ENCODE data around the gene C1QTNF5.

C1QTNF5 gene

DNA sequence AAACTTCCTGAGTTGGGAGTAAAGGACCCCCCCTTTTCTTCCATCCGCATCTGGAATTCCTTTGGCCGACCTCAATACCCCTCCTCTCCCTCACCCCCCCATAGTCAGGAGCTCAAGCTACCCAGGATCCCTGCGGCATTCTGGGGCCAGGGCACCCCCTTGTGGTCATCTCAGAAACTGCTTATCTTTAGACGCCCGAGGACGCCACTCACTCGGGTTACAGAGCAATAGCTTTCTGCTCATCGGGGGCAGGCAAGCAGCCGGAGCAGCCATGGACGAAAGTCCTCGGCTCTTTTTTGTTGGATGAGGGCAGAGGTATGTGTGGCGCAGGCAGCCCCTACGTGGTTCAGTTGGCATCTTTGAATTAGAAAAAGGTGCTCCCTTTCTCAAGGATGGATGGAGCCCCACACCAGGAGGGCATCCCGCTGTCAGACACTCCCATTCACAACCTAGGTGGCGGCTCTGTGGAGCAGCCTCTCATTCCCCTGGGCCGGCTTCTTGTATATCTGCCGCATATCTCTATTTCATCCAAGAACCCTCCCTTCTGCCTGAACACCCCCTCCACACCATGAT lies 2.3 kb downstream of the C1QTNF5 start:
- DNase-seq (ENCODE audit: low read depth in 3 of 3) = peak in 2 of 3 donors; percentile 61 to 62

- DNase-seq (ENCODE audit: low read depth in 3 of 3) = no peak
These were observed 2.9 kb downstream of the C1QTNF5 start for GRCh38 chr11:119337581-119338317.

GRCh38 chr11:119336744-119337469 lies 3.8 kb downstream of the C1QTNF5 start:
- DNase-seq (ENCODE audit: low read depth in 3 of 3) = no peak

GRCh38 chr11:119335655-119336543 lies 4.8 kb downstream of the C1QTNF5 start:
- no peak for DNase-seq (ENCODE audit: low read depth in 3 of 3)

DNA sequence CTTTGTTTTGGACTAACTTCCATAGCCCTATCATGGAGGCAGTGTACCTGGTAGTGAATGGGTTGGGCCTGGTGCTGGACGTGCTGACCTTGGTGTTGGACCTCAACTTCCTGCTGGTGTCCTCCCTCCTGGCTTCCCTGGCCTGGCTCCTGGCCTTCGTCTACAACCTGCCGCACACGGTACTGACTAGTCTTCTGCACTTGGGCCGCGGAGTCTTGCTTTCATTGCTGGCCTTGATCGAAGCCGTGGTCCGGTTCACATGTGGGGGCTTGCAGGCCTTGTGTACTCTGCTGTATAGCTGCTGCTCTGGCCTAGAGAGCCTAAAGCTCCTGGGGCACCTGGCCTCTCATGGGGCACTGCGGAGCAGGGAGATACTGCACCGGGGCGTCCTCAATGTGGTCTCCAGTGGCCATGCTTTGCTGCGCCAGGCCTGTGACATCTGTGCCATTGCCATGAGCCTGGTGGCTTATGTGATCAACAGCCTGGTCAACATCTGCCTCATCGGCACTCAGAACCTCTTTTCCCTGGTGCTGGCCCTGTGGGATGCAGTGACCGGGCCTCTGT lies 5.5 kb downstream of the C1QTNF5 start:
- no peak for DNase-seq (ENCODE audit: low read depth in 3 of 3)

DNA sequence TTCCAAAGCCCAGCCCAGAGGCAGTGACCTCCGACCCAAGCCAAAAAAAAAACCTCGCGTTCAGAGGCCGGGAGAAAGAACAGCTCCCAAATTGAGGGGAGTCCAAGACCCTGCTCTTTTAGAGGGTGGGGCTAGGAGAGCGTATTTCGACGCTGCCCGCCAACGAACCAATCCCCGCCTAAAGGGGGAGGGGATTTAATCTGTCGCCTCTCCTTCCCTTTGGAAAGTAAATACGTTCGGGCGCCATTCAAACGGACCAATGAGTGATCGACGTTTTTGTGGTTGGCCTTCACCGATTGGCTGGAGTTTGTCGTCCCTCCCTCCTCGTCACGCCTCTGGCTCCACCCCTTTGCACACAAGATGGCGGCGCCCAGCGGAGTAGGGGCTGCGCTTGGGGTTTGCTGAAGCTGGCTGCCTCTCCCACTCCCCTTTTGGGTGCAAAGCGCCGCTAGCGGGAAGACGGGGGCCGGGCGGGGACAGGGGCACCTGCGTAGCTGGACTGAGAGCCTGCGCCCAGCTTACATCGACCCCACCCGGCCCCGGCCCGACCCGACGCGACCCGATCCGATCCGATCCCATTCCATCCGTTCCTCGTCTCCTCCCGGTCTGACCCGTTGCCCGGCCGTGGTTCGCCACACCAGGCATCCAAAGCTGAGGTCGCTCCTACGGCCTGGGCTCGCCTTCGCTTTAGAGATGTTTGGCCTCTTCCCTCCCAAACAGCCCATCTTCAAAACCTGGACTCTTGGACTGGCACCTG lies 6.3 kb downstream of the C1QTNF5 start, which contains the start of gene RNF26:
TSS of gene RNF26 (plus strand) at position 354 of the 757 bp plus-strand sequence. CDS start 596 bp downstream, outside the sequence.
- DNase-seq (ENCODE audit: low read depth in 3 of 3) = peak; percentile 89 to 91 (median 91)

DNA sequence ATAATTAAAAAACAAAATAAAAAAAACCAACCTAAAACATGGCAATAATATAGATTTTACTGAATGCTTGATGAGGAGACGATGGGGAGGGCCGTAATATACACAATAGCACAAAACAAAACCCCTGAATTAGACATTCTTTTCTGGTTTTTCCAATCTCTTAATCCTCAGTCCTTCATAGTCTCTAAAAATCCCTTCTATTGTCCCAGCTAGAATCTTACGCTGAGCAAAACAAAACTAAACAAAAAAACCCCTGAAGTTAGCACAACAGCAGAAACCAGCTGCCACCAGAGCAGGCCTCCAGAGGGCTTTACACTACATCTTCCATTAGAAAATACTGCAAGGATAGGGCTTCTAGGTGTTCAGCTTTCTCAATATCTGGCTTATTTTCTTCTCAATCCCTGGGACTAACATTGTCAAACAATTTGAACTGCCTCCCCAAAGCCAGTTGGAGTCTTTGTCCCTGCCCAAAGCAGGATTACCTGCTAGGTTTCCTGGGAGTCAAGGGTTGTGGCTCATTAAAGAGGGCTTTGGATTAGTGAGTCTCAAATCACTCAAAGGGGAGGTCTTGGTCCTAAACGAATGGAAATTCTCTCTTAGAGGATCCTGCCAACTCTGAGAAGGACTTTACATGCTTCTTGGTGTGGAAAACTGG lies 8.4 kb downstream of the C1QTNF5 start:
- no peak for DNase-seq (ENCODE audit: low read depth in 3 of 3)

DNA sequence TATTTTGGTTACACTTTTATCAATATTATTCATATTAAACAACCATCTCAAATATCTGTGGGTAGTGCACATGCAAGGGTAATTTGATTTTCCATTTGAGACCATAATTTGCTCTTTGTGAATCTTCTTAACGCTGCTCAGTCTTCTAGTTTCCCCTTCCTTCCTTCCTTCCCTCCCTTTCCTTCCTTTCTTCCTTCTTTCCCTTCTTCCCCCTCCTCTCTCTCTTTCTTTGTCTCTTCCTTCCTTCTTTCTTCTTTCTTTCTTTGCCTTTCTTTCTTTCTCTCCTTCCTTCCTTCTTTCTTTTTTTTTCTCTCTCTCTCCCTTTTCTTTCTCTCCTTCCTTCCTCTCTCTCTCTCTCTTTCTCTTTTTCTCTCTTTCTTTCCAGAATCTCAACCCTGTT lies 10.4 kb downstream of the C1QTNF5 start:
- no peak for DNase-seq (ENCODE audit: low read depth in 3 of 3)

- DNase-seq (ENCODE audit: low read depth in 3 of 3) = no peak
These were observed 11.4 kb downstream of the C1QTNF5 start for GRCh38 chr11:119329320-119329719.

DNA sequence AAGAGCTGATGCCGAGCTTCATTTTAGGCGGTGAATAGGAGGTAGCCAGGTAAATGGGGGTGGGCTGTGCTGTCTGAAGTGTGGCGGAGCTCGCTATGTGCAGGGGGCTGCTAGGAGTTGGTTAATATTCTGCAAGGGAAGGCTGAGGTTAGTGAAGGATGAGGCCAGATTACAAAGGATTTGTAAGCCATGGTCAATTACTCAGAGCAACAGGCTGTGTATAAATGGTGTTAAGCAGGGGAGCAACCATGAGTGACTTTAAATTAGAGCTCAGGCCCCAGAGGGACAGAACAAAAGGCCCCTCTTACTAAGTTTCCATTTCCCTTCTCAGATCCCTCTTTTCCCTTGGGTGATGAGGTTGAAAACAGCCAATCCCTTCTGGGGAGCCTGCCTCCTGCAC lies 16.5 kb downstream of the C1QTNF5 start:
- DNase-seq (ENCODE audit: low read depth in 3 of 3) = no peak

GRCh38 chr11:119323532-119324033 lies 17.1 kb downstream of the C1QTNF5 start:
- peak; percentile 62 to 76 (median 70) for DNase-seq (ENCODE audit: low read depth in 3 of 3)

DNA sequence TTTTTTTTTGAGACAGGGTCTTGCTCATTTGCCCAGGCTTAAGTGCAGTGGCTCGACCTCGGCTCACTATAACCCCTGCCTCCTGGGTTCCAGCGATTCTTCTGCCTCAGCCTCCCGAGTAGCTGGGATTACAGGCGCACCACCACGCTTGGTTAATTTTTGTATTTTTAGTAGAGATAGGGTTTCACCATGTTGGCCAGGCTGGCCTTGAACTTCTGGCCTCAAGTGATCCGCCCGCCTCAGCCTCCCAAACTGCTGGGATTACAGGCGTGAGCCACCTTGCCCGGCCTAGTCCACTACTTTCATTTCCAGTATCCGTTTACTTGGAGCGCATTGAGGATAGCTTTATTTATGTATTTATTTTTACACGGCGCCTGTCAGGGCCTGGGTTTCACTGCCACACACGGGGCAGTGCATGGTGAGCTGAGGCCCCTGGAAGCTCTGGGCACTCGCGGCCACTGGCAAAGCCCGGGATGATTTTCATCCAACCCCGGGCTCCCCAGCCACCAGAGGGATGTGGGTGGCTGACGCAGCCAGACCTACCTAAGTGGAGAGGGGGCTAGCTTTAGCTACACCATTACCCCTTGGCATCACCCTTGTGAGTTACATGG lies 17.7 kb downstream of the C1QTNF5 start:
- DNase-seq (ENCODE audit: low read depth in 3 of 3) = no peak

- DNase-seq (ENCODE audit: low read depth in 3 of 3) = no peak
These were observed 18.3 kb downstream of the C1QTNF5 start for GRCh38 chr11:119322360-119322739.

DNA sequence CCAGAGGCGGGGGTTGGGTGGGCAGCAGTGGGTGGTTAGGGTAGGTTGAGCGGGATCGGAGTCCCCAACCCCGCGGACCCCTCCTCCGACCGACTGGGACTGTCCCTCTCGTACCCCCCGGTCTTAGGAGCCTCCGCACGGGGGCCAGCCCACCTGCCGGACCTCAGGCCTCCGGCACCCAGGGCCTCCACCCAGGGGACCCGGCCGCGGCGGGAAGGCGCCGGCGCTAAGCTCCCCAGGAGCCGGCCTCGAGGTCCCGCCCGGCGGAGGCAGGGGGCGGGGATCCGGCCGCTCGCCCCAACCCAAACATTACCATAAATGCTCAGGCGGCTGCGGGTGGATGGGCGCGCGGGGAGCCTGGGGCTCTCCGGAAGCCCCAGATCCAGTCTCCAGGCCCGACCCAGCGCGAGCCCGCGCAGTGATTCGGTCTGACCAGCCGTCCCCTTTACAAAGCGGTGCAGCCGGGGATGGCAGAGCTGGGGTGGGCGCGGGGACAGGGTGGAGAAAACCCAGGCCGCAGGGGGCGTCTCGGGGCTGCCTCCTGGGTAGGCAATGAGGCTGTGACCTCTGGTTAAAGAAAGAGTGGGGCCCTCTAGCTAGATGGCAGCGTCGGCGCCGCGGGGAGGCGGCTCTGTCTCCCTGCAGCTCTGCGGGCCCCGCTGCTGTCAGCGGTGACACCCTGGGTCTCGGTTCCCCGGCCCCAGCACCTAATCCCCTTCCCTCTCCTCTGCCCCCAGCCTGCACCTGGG lies 19.7 kb downstream of the C1QTNF5 start:
- DNase-seq (ENCODE audit: low read depth in 3 of 3) = no peak

- DNase-seq (ENCODE audit: low read depth in 3 of 3) = no peak
These were observed 20.4 kb downstream of the C1QTNF5 start for GRCh38 chr11:119320240-119320775.

- DNase-seq (ENCODE audit: low read depth in 3 of 3) = no peak
These were observed 20.9 kb downstream of the C1QTNF5 start for GRCh38 chr11:119319700-119320239.

DNA sequence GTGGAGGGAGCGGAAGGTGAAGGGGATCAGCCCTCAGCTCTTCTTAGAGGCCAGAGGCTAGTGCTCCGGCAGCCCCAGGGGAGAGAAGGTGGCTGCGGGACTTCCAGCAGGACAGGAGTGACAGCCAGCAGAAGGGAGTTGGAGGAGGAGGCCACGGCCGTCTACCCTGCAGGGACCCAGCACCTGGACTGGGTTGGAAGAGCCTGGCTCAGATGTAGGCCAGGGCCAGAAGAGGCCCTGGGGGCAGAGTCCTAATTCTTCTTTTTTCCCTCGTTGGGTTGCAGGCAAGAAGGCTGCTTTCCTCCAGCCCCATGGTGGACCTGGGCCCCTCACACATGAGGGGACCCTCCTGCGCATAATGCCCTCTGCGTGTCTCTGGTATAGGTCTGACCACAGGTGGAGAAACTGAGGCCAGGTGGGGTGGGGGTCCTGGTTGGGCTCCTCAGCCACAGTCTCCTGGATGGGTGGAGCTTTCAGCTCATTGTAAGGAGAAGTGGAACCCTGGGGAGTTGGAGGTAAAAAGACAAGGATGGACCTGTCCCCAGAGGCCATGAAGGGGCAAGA lies 21.5 kb downstream of the C1QTNF5 start:
- DNase-seq (ENCODE audit: low read depth in 3 of 3) = no peak
